GM19239 (cell line): Measurements from ENCODE around the gene ABLIM1.

Experiments
- DNase-seq: peaks from one replicate; pipeline ENCODE4 v3.0.0; 2011; ENCODE audit warnings: low spot score; ENCODE audit not compliant: insufficient read length
- FAIRE-seq: peaks from 2 replicates; lab custom pipeline; 2011; peaks lifted over from hg19 to GRCh38; lab: Jason Lieb, UNC

The ABLIM1 gene

DNA sequence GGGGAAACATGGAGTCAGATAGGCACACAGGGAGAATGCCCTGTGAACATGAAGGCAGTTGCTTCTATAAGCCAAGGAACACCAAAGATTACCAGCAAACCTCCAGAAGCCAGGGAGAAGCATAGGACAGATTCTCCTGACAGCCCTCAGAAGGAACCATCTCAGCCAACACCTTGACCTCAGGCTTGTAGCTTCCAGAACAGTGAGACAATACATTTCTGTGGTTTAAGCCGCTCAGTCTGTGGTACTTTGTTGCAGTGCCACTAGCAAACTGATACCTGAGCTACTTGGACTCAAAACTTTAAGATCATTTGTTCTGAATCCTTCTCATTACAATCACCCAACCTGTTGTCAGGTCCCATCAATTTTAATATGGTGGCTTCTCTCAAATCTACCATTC is 31.2 kb downstream of the ABLIM1 start:
- no peak for FAIRE-seq

DNA sequence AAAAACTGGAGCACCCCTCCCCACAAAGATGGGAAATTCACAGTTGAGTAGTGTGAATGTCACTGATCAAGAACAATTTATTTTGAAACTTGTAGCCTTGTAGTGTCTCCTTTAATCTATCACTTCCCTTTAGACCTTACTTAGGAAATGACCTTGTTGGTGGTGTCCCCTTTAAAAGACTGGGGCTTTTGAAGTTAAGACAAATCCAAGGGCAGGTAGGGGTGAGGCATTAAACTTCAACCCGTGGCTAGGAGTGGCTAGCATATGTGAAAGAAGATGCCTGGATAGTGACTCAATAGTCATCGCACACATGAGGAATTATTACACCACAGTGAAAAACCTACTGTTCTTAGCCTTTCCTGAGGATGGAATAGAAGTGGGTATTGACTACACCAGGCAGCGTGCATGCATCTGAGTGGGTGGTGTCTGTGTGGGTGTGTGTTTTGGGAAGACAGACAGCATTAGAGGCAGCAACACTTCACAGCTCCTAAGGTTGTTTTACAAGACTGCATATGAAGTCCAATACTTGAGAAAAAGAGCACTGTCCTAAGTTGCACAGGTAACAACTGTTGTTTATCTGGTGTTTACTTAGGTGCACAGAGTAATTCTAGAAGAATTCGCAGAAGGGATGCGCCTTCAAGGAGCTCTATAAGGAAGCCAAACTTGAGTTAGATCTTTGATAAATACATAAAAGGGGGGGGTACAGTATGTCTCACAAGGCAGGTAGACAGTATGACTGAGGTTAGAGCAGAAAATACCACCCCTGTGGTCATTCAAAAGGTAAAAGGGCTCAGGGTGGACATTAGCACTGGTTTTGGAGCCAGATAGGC is 32.9 kb downstream of the ABLIM1 start:
- FAIRE-seq (no peak), DNase-seq (no peak)

More for the DNA sequence above, 31.2 kb downstream of the ABLIM1 start:
- no peak for DNase-seq

DNA sequence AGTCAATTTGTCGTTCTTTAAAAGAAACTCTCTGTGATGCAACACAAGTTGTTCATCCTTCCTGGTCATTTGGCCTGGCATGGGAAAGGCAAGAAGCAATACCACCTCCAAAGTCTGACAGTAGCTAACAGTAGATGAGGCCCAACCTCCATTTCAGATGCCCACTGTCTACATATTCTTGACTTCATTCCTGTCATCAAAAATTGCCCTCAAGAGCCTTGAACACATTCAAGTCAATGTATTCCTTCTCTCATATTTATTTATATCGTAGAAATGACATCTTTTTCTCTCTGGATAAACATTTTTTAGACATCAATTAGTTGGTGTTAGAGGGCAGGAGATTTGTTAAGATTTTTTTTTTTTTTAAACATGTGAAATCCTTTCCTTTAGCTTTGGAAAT is 33.7 kb downstream of the ABLIM1 start:
- FAIRE-seq: no peak

DNA sequence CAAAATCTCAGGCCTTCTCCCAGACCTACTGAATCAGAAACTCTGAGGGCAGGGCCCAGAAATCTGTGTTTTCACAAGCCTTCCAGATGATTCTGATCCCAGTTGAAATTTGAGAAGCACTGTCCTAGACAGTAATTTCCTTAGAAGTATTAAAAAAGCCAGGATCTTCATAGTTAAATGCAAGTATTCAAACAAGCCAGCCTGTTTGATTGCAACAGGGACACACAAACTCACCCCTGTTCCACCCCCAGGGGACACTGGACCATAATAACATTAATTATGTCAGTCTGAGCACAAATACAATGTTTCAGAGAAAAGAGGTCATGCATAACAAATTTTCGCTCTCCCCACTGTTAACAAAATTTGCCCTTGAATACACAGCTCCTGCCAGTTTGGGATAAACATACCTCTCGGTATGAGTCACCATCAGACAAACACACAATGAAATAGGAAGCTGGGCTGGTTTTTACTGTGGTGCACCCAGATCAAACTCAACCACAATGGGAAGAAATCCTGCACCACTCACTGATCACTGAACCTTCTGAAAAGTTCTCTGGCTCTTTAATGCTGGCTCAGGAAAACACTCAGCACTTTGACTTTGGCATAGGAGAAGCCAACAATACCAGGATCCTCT is 34.3 kb downstream of the ABLIM1 start:
- no peak for DNase-seq
- FAIRE-seq: no peak

More for the DNA sequence above, 33.7 kb downstream of the ABLIM1 start:
- DNase-seq: no peak

DNA sequence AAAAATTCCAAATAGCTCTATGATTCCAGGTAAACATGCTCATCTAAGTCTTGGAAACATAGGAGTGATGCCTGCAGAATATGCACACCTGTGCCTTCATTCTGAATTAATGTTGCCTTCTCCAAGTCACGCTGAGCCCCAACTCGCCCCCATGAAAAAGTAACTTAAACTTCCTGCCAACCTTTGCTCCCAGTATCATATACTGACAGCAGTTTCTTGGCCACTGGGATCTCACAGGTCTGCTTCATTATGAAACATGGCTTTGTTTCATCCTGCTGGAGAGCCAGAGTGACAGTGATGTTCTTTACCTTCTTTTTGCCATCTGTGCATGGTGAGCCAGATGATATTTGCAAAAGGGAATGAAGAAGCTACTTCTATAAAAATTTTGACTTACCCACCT is 34.9 kb downstream of the ABLIM1 start:
- DNase-seq (no peak), FAIRE-seq (no peak)

DNA sequence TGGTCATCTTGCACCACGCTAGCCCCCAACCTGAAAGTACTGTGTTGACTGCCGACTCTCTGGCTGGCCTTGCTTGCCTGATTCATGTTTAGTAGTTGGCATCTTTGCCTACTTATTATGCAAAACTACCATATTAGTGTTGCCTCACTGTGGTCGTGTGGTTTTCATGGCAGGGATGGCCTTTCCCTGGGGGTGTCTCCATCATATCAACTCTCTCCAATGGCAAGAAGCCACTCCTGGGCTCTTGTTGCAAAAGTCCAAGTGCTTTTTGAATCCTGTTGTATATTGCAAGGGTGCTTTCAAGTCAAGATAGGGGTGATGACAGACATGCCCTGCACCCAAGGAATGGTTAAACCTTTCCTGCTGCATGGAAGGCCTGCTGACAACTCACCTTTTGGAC is 39.4 kb downstream of the ABLIM1 start:
- DNase-seq (no peak), FAIRE-seq (no peak)

DNA sequence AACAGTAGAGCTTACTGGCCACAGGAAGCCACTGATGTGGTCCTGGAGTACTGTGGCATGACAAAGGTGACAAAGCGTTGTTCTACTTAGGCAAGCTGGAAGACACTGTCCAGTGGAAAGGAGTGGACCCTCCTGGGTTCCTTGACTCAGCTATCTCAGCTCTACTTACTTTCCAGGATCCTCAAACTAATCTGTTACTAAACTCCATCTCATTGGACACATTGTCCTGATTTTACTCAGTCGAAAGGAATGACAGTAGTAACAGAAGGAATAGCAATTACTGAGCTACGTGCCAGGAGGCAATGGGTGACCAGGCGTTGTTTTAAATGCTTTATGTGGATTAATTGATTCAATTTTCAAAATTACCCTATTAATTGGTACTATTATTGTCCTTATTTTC is 41.6 kb downstream of the ABLIM1 start:
- DNase-seq (no peak), FAIRE-seq (no peak)

DNA sequence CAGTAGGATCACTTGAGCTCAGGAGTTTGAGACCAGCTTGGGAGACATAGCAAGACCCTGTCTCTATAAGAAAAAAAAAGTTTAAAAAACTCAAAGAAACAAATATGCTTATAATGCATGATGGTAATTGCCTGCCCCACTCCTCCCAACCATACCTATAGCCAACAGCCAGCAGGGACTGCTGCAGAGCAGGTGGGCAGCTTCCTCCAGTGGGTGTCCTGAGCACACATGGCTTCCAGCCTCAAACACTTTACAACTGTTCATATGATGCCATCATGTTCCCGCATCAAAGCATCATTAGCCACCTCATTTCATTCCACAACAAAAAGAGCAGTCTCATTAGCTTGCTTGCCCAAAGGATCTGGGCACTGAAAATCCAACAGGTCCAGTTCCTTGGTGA is 42.0 kb downstream of the ABLIM1 start:
- DNase-seq (no peak), FAIRE-seq (no peak)

DNA sequence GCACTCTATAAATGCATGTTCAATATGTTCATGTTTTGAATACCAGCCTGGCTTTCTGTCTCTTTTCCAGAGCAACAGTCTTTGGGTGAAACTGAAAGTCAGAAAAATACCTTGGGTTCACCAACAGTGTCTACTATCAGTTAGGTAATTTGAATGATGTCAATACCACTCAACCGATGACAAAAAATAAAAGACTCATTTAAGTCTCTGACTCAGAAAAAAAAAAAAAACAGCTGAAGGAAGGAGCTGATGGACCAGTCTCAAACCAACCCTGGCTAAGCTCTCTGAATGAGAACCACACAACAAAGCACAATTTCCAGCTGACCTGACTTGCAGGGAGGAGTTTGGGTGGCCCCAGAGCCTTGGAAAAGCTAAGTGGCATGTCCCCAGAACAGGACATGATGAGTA is 42.5 kb downstream of the ABLIM1 start:
- DNase-seq (peak; percentile 21), FAIRE-seq (no peak)

DNA sequence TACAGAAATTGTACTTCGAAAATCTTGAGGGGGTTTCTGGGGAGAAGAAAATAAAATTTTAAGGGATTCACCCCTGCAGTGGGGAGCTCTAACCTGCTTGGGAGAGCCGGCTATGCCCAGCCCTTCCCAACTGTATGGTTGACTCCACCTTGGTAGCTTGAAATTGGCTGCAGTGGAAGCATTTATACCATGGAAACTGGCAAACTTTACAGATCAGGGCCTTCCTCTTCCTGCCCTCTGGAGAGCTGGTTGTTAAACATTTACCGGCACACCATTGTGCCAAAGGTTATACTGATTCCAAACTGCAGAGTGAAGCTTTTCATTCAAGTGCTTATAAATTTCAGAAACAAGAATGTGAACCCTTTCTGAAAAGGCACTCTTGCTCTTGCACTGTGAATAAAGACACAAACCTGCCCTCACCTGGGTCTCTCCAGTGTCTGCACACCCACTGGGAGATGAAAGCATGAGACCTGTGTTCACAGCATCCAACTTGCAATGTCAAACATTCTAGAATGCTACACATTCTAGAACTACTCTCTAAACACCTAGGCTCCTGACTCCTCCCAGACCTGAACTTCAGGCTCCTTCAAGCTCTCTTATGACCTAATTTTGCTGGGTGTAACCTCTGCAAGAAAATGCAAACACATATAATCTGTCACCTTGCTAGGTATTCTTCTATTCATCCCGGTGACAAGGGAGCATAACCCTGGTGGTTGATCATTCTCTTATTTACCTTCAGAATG is 44.7 kb downstream of the ABLIM1 start:
- FAIRE-seq: no peak

DNA sequence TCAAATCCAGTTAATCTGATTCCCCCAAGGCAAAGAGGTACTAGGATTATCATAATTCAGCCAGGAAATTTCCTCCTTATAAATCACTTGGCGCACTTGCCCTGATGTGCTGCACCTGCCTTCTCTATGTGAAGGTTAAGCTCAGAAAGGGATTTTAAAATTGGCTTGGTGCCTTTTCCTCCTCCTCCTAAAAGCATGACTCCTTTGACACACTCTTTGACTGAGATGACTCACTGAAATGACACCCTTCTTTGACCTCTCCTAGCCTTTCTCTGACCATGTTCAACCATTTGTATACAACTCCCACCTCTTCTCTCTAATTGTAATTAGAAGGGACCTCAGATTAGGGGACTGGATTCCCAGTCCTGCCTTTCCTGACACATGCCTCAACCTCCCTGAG is 46.5 kb downstream of the ABLIM1 start:
- FAIRE-seq (no peak), DNase-seq (no peak)

More for the DNA sequence above, 44.7 kb downstream of the ABLIM1 start:
- no peak for DNase-seq

DNA sequence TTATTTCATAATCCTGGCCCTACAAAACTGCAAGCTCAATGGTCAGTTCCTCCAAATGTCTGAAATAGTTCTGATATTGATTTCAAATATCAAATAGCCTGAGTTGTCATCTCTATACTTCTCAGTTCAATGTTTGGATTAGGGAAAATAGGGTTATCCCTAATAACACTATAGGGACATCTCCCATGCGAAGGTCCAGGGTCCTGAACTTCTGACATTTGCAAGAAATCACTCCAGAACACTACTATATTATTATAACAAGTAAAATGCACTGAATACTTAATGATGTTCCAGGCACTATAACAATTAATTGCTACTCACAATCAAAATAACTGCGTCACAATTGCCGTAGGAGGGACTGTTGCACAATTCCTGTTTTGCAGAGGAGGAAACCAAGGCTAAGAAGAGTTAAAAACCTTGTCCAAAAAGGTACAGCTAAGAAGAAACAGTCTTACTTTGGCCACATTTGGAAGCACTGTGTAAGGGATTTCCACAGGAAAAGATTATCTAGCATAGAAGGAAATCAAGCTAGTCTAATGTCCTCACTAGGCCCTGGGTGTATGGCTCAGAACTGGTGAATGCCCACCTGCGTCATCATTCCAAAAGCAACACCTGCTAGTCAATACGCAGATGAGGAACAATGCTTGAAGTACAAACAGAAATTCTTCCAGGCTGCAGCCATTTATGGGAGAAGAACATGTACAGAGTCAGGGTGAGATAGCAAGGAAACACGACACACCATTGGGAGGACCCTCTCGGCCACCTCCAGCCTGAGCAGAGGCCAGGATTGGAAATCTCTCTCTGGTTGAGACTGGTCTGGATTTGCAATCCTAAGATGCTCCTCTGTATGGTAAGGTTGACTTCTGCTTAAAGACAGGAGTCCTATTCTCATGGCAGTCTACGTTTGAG is 48.3 kb downstream of the ABLIM1 start:
- DNase-seq: no peak
- no peak for FAIRE-seq

DNA sequence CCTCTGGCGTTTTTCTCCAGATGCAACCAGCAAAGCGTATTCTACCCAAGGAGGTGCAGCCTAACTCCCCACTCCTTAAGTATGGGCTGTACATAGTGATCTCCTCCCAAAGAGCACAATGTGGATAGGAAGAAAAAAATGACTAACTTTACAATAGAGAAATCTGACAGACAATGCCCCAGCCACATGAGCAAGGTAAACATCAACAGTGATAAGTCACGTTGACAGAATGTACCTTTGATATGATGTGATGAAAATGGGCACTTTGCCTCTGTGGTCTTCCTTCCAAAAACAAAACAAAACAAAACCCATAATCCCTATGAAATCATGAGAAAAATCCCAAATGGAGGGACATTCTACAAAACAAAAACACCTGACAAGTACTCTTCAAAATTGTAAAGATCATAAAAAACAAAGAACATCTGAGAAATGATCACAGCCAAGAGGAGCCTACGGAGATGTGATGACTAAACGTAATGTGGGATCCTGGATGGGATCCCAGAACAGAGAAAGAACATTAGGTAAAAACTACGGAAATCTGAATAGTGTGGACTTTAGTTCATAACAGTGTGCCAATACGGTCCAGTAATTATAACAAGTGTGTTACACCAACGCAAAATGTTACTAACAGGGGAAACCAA is 50.6 kb downstream of the ABLIM1 start:
- DNase-seq (no peak), FAIRE-seq (no peak)

DNA sequence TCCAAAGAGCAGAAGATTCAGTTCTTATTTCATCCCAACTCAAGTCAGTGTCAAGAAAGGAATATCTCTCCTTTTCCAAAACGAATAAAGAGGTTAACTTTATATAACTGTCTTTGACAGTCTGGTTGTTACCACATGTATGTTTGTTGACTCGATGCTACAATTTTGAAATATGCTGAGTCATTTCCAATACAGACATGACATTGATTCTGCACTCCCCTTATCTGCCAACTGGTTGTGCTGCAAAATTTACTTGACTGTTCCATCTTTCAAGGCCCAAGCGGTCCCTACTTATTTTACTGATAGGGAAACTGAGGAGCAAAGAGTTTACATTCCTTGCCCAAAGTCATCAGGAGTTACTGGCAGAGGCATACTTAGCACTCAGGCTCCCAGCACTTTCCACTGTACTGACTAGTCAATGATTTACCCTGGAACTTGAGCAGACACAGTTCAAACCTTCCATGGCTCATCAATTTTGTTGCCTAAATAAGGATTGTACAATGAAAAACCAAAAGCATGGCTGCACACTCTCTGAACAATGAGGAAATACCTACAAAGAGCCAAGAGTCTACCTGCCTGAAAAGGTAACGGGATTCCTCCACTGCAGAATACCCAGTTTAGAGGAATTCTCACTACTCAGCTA is 52.8 kb downstream of the ABLIM1 start:
- DNase-seq: no peak
- FAIRE-seq: no peak

DNA sequence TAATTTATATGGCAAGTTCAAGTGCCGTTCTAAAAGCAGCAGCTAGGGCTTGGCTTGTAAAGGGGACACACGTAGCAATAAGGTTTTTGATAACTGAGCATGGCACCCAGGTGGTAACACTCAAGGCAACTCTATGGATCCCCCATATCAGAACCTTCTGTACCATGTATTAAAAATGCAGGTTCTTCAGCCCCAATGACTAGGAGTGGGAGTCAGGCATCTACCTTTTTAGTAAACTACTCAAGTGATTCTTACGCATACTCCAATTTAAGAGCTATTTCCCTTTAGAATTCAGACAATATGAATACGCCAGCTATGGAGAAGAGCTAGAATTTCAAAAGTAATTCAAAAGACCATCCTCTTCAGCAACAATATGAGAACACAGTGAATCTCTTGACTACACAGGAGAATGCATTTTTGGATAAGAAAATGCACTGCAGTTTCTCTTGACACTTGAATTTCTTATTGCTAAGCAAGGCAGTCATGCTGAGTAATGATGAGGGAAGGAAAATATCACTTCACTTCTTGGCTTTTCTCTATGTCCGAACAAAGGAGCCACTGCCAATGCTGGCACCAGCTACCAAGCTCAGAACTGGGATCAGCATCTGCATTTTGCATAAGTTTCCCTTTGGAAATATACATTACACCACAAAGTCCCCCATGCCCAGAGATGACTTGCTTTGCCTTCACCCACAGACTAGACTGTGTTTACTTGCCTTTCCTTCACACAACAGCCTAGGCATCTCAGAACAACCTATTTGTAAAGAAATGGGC is 53.5 kb downstream of the ABLIM1 start:
- DNase-seq: no peak
- no peak for FAIRE-seq

DNA sequence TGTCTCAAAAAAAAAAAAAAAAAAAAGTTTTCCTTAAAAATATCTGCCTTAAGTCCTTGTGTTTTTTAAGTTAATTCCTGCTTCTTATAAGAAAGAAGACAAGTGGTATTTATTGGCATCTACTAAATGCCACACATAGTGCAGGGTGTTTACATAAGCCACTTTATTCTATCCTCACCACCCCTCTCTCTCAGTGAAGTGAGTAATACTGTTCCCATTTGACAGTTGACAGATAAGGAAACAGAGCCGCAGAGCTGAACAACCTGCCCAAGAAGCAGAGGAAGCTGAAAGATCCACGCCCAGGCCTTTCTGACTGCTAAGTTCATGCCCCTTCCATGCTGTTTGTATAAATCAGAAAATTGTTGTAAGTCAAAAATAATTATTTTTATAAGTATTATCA is 54.1 kb downstream of the ABLIM1 start:
- no peak for DNase-seq
- FAIRE-seq: no peak

DNA sequence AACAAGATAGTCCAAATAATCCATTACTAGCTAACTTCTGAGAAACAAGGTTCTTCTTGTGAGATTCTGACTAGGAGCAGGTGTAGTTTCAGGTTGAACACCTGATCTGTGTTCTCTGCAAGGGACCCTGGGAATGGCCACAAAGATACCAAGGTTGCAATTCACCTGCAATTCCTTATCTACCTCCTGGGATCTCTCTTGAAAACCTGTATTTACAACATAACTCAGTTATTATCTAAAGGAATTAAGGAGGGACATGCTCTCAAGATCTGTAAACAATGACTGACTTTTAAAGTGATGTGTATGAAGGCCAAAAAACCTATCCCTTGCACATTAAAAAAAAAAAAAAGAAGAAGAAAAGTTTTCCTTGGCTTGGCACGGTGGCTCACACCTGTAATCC is 54.8 kb downstream of the ABLIM1 start:
- DNase-seq (no peak), FAIRE-seq (no peak)

DNA sequence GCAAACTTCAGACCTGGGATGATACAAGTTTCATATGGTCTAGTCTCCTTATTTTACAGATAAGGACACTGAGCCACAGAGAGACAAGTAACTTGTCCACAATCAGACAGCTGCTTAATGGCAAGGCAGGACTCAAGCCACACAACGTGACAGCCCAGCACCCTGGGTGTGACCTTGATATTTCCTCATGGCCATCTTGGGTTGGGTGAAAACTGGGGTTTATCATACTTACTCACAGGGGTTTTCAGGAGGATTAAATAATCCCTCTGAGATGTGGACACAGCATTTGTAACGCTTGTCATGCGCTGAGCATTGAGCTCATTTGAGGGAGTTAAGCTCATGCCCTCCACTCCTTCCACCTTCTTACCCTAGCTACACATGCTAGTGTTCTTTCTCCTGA is 58.0 kb downstream of the ABLIM1 start:
- no peak for DNase-seq
- FAIRE-seq: no peak
